GM12878 (cell line): Measurements from ENCODE around the gene ZDHHC11. TPM values are rescaled to one million over a fixed set of nuclear protein-coding genes. Genes with fewer than 3 reads are reported as not detected.
"Not testable (repeated sequence)": the region's sequence is repeated elsewhere in the genome, so short reads cannot be mapped to it uniquely, and the experiment has no call there.

Experiments used
- ATAC-seq: fragments of 200-7000 bp; cut with Tn5 transposase; 3 replicates; pipeline ENCODE4 v1.9.1; 2020; ENCODE audit warnings: mild to moderate bottlenecking, moderate library complexity
- BruUV-seq: library from RNA; stranded (reverse); fragments of 400-500 nt; replicated peaks from 2 replicates; lab custom pipeline; 2021; lab: Mats Ljungman, UMichigan
- CTCF ChIA-PET: fragments of 300-600 bp; sonication (Branson Sonifier 250); formaldehyde crosslinking; extraction: SDS; loops from one replicate; lab custom pipeline; 2021; ENCODE audit warnings: inconsistent platforms; lab: Yijun Ruan, JAX
- POLR2A ChIA-PET: fragments of 350-600 bp; formaldehyde crosslinking; extraction: SDS; loops from one replicate; lab custom pipeline; 2021; ENCODE audit warnings: inconsistent platforms; lab: Charles Lee
- RAD21 ChIA-PET: fragments of 300-600 bp; sonication (Branson Sonifier 250); formaldehyde crosslinking; loops from one replicate; lab custom pipeline; 2023; ENCODE audit warnings: antibody characterized with exemption; ENCODE audit not compliant: unreplicated experiment; lab: Charles Lee
- SMC1A ChIA-PET: fragments of 300-600 bp; sonication (Branson Sonifier 250); formaldehyde crosslinking; loops from one replicate; lab custom pipeline; 2023; ENCODE audit not compliant: unreplicated experiment, uncharacterized antibody; lab: Charles Lee
- DNase-seq: peaks from one replicate; pipeline ENCODE4 v3.0.0-alpha.2; 2011; ENCODE audit warnings: low read depth, low spot score
- FAIRE-seq: peaks from 3 replicates; lab custom pipeline; 2011; peaks lifted over from hg19 to GRCh38; lab: Jason Lieb, UNC
- H2AFZ ChIP-seq: 2 replicates; pipeline ENCODE4 v1.6.0; 2011; ENCODE audit warnings: low read depth, low read length, control low read depth; ENCODE audit not compliant: control insufficient read depth
- H3K27ac ChIP-seq: 2 replicates; pipeline ENCODE4 v1.5.1; 2011; ENCODE audit warnings: control low read depth; ENCODE audit not compliant: control insufficient read depth, insufficient read depth
- H3K27me3 ChIP-seq, 2 experiments: replicated peaks in 1 of 2; 2 replicates each; pipeline versions ENCODE4 v1.6.0 to v1.6.1; 2011; ENCODE audit warnings: low read length in 1 of 2; ENCODE audit not compliant: control insufficient read depth in 2 of 2, insufficient read depth in 2 of 2
- H3K36me3 ChIP-seq, 2 experiments: 2 replicates each; pipeline ENCODE4 v1.5.1; 2011; ENCODE audit warnings: low read length in 1 of 2; ENCODE audit not compliant: control insufficient read depth in 2 of 2, insufficient read depth in 2 of 2
- H3K4me1 ChIP-seq: 2 replicates; pipeline ENCODE4 v1.6.1; 2011; ENCODE audit warnings: mild to moderate bottlenecking, low read length, moderate library complexity, mixed read lengths; ENCODE audit not compliant: control insufficient read depth, insufficient read depth
- H3K4me2 ChIP-seq: 2 replicates; pipeline ENCODE4 v1.6.0; 2011; ENCODE audit warnings: control low read depth; ENCODE audit not compliant: control insufficient read depth, insufficient read depth
- H3K4me3 ChIP-seq: fragments of 200-600 bp; sonication (generic); 2 replicates; pipeline ENCODE4 v1.5.1; 2016
- H3K79me2 ChIP-seq: 2 replicates; pipeline ENCODE4 v1.6.0; 2011; ENCODE audit warnings: low read length; ENCODE audit not compliant: control insufficient read depth, insufficient read depth
- H3K9ac ChIP-seq: 2 replicates; pipeline ENCODE4 v1.8.0; 2011; ENCODE audit warnings: low read length, control low read depth, mixed read lengths; ENCODE audit not compliant: control insufficient read depth, insufficient read depth
- H3K9me3 ChIP-seq: replicated peaks from 3 replicates; pipeline ENCODE4 v1.5.1; 2011; ENCODE audit warnings: mild to moderate bottlenecking, low read length; ENCODE audit not compliant: control insufficient read depth, insufficient read depth
- H4K20me1 ChIP-seq: 2 replicates; pipeline ENCODE4 v1.6.0; 2011; ENCODE audit not compliant: control insufficient read depth, insufficient read depth
- WGBS: methylation state at CpG from one replicate; pipeline ENCODE4 v1.1.6; 2016; ENCODE audit warnings: low lambda C conversion rate; ENCODE audit not compliant: insufficient replicate concordance, insufficient coverage; ENCODE audit errors: missing lambda C conversion rate; 5-methylcytosine and 5-hydroxymethylcytosine counted together
- in situ Hi-C: fragments of 300-500 bp; cut with MboI; formaldehyde crosslinking; loops from 9 replicates; pipeline ENCODE4 v1.14.3; 2018; ENCODE audit warnings: mixed read lengths
- intact Hi-C: fragments of 100-400 bp; cut with micrococcal nuclease; formaldehyde crosslinking; loops from one replicate; pipeline ENCODE4 v1.14.2; 2022; ENCODE audit not compliant: unreplicated experiment
- polyA plus RNA-seq, 11 experiments: library from polyadenylated mRNA; depleted of rRNA in 4 of 11; unstranded in 6 of 11; stranded (reverse) in 5 of 11; fragments of >200 nt; fragmentation: Nextera tagmentation in 4 of 11; fragmentation: Illumina TruSeq in 1 of 11; extraction: Ambion mirVana in 4 of 11; extraction: Trizol in 1 of 11; gene quantifications; 1 replicate in 1 of 11; 2 replicates in 10 of 11; pipeline versions ENCODE4 v1.2.1 to v1.2.3, GENCODE V29; 2011 to 2016; ENCODE audit warnings: inconsistent platforms in 2 of 11, missing spikeins in 2 of 11, low read depth in 1 of 11
- total RNA-seq, 4 experiments: library from RNA; depleted of rRNA in 3 of 4; stranded (reverse); fragments of >200 nt in 3 of 4; fragmentation: Illumina TruSeq in 1 of 4; extraction: Trizol in 1 of 4; gene quantifications; 2 replicates each; pipeline versions ENCODE4 v1.2.1 to v1.2.3, GENCODE V29; 2013 to 2021

ZDHHC11 gene
- total and polyA plus RNA-seq, 10 of the 15 experiments (the other 5 are each of a cell fraction or from before 2014, with no cell fraction given) = 0.04 to 1.4 (median 0.30) TPM

- H3K4me2 ChIP-seq, H3K4me1 ChIP-seq, H2AFZ ChIP-seq, DNase-seq, H3K9ac ChIP-seq, FAIRE-seq, CTCF ChIA-PET, in situ Hi-C loops, intact Hi-C loops, H3K36me3 ChIP-seq, POLR2A ChIA-PET, H4K20me1 ChIP-seq, BruUV-seq, H3K27ac ChIP-seq, SMC1A ChIA-PET, H3K4me3 ChIP-seq, H3K79me2 ChIP-seq, H3K27me3 ChIP-seq, ATAC-seq, H3K9me3 ChIP-seq, RAD21 ChIA-PET: not testable (repeated sequence)
- 82% methylated on average over 11 of the region's 22 CpGs for WGBS
Measured at GRCh38 chr5:843926-844325, 6.9 kb downstream of the ZDHHC11 start.

- no CpG with 5 or more reads among the region's 26 CpGs for WGBS
- H3K9ac ChIP-seq, FAIRE-seq, BruUV-seq, DNase-seq, CTCF ChIA-PET, H3K27me3 ChIP-seq, H3K36me3 ChIP-seq, H4K20me1 ChIP-seq, in situ Hi-C loops, SMC1A ChIA-PET, ATAC-seq, H3K4me3 ChIP-seq, H2AFZ ChIP-seq, H3K4me1 ChIP-seq, H3K27ac ChIP-seq, H3K4me2 ChIP-seq, intact Hi-C loops, POLR2A ChIA-PET, H3K9me3 ChIP-seq, H3K79me2 ChIP-seq, RAD21 ChIA-PET: not testable (repeated sequence)
Measured at GRCh38 chr5:843371-843770, 7.4 kb downstream of the ZDHHC11 start.

GRCh38 chr5:842402-843221 lies 8.2 kb downstream of the ZDHHC11 start:
- FAIRE-seq, BruUV-seq, CTCF ChIA-PET, H3K4me3 ChIP-seq, SMC1A ChIA-PET, H3K4me2 ChIP-seq, ATAC-seq, DNase-seq, H3K36me3 ChIP-seq, H4K20me1 ChIP-seq, intact Hi-C loops, H3K27ac ChIP-seq, H3K27me3 ChIP-seq, RAD21 ChIA-PET, H3K79me2 ChIP-seq, H2AFZ ChIP-seq, H3K9ac ChIP-seq, in situ Hi-C loops, H3K9me3 ChIP-seq, POLR2A ChIA-PET, H3K4me1 ChIP-seq: not testable (repeated sequence)
- 76% methylated on average over 22 of the region's 32 CpGs for WGBS
